GM12872 (cell line): ENCODE data around the gene SPATC1L.

Experiments
- TF ChIP-seq, protein P1 (sequence below): IDR thresholded peaks from 3 replicates; pipeline ENCODE4 v1.5.1; 2011; ENCODE audit warnings: low read depth, mild to moderate bottlenecking, low read length, moderate library complexity; ENCODE audit not compliant: insufficient read depth

SPATC1L gene

GRCh38 chr21:46168659-46169386, 15.4 kb downstream of the SPATC1L start:
- TF ChIP-seq, protein P1, sequence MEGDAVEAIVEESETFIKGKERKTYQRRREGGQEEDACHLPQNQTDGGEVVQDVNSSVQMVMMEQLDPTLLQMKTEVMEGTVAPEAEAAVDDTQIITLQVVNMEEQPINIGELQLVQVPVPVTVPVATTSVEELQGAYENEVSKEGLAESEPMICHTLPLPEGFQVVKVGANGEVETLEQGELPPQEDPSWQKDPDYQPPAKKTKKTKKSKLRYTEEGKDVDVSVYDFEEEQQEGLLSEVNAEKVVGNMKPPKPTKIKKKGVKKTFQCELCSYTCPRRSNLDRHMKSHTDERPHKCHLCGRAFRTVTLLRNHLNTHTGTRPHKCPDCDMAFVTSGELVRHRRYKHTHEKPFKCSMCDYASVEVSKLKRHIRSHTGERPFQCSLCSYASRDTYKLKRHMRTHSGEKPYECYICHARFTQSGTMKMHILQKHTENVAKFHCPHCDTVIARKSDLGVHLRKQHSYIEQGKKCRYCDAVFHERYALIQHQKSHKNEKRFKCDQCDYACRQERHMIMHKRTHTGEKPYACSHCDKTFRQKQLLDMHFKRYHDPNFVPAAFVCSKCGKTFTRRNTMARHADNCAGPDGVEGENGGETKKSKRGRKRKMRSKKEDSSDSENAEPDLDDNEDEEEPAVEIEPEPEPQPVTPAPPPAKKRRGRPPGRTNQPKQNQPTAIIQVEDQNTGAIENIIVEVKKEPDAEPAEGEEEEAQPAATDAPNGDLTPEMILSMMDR = no peak

DNA sequence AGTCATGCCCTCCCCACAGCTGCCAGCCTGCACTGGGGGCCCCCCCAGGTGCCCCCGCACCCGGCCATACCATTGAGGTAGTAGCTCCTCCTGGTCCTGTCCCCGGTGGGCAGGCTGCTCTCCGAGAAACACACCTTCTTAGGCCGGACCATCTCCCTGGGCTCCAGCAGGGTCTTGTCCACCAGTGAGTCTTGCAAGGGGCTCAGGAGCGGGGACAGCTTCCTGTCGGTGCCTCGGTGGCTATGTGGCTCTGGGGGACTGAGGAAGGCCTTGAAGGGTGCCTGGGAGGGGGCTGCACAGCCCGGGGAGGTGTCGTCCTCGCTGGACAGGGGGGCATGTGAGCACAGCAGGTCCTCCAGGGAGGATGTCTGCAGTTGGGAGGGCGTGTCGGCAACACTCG, 16.0 kb downstream of the SPATC1L start:
- TF ChIP-seq, protein P1 = no peak

DNA sequence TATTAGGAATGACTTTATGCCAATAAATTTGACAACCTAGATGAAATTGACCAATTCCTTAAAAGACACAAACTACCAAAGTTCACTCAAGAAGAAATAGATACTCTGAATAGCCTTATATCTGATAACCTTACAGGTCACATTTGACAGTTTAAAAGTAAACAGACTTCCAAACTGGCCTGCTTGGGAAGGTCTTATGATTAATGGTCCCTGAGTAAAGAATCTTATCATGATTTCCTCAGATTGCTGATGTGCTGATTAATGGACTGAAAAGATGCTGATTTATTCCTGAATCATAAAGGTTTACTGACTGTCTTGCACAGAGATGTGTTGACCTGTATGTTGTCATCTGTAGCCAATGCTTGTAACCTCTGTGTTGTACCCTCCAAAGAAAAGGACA, 19.2 kb downstream of the SPATC1L start:
- TF ChIP-seq, protein P1 = no peak

GRCh38 chr21:46163380-46163779, 20.9 kb downstream of the SPATC1L start:
- TF ChIP-seq, protein P1 = no peak

DNA sequence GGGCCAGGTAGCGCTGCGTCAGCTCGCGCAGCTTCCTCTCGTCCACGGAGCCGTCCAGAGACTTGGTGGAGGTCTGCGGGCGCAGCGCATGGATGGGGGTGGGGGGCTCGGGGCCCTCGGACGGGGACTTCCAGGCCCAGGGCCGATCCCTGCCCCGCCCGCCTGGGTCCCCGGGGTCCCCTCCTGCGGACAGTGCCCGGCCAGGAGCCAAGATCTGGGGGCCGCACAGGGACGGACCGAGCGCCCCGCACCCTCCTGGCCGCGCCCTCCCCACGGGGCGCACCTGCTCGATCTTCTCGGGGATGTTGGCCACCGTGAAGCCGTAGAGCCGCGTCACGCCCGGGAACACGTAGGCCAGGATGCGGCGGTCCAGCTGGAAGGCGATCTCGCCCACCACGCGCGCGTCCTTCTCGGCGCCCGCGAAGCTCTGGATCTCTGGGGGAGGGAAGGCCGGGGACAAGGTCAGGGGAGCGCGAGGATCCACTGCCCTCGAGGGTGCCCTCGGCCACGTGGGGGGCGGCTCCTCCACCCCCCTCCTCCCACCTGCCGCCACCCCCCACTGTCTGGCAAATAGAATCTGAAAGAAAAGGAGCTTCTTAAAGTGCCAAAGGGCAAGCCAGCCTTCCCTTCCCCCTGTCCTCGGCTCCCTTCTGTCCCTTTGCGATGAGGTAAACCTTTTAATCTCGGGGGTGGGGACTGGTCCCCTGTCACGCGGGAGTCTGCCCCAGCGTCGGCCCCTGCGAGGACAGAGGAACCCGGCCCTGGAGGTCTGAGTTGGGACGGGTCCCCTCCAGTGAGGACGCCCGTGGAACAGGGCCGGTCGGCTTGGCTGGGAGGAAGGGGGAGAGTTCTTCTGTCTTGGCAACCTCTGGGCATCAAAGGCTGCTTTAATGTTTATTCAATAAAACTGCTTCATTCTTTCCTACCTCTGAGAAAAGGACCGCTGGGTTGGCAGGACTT, 22.3 kb downstream of the SPATC1L start:
- TF ChIP-seq, protein P1 = no peak

DNA sequence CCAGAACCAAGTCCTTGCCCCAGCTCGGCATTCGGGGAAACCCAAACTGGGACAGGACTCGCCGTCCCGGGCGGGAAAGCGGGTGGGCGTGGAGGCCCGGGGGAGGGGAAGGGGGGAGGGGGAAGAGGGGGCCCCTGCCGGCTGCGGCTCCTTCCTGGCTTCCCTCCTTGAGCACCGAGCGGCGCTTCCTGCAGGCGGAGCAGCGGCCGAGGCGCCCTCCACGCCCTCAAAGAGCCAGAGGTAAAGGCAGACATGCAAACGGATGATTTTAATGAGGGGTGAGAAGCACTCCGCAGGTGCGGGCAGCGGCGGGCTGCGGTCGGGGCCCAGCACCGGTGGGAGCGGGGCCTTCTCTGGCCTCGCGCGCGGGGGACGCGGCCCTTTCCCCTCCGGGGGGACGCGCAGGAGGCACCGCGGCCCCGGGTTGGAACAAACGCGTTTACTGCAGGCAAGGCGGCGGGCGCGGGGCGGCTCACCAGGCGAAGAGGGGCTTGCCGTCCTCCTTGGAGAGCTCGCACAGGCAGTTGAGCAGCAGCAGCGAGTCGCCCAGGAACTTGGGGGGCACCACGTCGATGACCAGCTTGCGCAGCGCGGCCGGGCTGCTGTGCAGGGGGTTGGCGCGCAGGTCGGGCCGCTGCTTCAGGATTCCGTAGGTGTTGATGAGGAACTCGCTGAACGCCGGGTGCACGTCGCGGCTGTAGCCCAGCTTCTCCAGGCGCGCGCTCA, 23.2 kb downstream of the SPATC1L start:
- TF ChIP-seq, protein P1 = no peak

GRCh38 chr21:46160657-46160906, 23.7 kb downstream of the SPATC1L start:
- TF ChIP-seq, protein P1 = no peak
